ENCODE results near the gene IL17F.

GRCh38 chr6:52261229-52261628 is 16.9 kb upstream of the IL17F start:
- TF ChIP-seq CTCF (IDR thresholded peaks at IDR 0.05) (no peak), POLR2A (IDR thresholded peaks at IDR 0.05) (no peak)

All from Peyer's patch (tissue), 4 donors.